ENCODE data around the gene NRXN3.

DNA sequence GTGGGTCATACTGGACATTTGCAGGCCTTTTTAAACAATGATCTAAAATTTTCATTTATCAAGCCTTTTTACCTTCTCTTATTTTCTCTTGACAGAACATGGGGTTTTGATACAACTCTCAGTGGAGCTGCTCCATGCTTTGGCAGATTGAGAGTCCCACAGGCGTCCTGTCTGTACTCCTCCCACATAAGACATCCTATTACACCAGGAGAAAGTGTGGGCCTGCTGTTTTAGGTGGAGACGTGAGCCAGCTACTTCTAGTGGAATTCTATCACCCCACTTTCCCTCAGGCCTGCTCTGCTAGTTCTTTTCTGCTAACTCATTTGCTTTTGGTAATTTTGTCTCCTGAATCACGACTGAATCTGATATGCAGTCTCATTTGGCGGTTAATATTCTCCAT, 33.5 kb upstream of the NRXN3 start:
- TF ChIP-seq POLR2A (IDR thresholded peaks at IDR 0.05) (no peak), CTCF (IDR thresholded peaks at IDR 0.05) (no peak)

Data from body of pancreas (tissue), 4 donors.